ENCODE data around the gene ATP9A.
"Not testable (repeated sequence)": the region's sequence is repeated elsewhere in the genome, so short reads cannot be mapped to it uniquely, and the experiment has no call there.

Gene ATP9A

DNA sequence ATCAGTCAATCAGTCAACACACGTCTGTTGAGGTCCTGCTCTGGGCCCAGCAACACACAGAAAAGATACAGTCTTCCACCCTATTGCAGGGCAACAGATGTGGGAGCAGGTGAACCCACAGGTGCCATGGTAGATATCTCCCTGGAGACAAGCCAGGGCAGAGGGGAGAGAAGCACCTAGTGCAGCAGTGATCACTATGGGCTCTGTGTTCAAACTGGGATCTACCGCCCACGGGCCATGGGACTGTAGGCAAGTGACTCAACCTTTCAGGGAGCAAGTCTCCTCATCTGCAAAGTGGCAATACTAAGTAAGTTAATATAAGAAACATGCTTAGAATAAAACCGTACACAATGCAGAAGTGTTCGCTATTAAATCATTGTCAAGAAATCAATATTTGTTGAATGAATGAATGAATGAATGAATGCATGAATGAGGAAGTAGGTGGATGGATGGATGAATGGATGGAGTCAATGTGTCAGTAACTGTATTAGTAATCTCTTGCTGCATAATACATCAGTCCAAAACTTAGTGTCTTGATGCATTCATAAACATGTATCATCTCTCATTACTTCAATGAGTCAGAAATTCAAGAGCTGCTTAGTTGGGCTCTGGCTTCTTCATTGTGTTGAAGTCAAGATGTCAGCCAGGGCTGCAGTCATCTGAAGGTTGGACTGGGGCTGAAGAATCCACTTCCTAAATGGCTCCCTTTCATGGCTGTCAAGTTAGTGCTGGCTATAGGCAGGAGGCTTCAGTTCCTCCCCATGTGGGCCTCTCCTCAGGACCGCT lies 193.7 kb downstream of the ATP9A start:
- no peak for DNase-seq (ENCODE audit: low read depth)

DNA sequence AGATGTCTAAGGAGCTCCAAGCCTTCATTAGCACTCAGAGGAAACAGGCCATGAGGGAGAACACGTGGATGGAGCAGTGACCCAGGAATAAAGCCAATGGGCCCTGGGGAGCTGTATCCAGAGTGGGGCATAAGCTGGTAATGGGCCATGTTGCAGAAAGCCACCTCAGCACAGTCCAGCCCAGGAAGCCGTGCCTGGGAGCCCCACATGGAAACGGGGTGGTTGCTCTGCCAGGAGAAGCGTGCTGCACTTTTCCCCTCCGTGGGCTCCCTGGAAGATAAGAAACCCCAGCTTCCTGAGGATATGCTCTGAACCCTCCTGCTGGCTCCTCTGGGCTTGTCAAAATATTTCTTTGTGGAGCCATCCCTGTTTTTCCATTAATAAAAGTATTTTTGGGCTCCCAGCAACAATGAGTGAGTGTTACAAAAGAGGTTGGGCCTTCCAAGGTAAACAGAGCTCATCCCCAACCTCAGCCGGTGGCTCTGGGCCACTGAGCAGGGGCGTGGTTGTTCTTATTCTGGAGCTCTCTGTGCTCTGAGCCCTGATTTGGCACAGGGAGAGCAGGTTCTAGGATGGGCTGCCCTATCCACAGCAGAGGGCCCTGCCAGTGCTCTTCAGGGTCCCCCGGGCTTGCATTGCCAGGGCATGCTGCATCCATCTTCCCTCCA lies 194.5 kb downstream of the ATP9A start:
- no peak for DNase-seq (ENCODE audit: low read depth)

DNA sequence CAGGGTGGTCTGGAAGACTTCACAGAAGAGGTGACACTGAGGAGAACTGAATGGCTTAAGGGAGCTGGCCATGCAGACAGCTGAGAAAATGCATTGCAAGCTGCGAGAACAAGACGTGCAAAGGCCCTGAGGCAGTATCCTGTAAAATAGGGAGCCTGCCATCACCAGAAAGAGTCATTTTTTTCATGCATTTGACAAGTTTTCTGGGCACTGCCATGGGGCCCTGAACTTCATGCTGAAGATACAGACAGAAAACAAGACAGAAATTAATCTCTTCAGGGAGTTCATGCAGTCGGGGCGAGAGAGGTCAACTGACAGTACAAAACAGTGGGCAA lies 196.8 kb downstream of the ATP9A start:
- no peak for DNase-seq (ENCODE audit: low read depth)

DNA sequence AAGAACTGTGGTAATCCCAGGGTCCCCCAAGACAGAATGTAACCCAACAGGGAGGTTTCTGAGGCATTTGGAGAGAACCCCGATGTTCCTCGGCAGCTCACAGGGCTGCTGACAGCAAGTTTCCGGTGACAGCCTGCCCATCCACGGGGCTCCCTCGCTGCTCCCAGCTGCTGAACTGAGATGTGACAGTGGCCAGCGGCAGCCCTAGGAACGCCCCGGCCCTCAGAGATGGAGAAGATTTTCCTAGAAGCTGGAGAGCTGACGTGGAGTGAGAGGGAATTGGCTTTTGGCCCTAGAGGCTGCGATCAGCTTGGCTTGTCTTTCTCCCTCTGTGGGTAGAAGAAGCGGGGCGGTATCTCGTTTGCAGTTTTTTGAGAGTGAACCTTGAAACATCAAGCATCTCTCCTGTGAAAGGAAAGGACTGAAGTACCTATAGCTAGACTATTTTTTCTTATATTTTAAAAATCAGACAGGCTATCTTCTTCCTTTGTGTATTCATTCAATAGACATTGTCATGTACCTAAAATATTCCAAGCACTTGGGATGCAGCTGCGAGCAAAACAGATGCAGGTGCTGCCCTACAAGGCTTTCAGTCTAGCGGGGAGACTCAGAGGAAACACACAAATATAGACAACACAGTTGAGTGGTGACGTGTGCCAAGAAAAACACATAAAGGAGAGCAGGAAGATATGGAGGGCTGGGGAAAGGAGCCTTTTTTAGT lies 197.3 kb downstream of the ATP9A start:
- no peak for DNase-seq (ENCODE audit: low read depth)

DNA sequence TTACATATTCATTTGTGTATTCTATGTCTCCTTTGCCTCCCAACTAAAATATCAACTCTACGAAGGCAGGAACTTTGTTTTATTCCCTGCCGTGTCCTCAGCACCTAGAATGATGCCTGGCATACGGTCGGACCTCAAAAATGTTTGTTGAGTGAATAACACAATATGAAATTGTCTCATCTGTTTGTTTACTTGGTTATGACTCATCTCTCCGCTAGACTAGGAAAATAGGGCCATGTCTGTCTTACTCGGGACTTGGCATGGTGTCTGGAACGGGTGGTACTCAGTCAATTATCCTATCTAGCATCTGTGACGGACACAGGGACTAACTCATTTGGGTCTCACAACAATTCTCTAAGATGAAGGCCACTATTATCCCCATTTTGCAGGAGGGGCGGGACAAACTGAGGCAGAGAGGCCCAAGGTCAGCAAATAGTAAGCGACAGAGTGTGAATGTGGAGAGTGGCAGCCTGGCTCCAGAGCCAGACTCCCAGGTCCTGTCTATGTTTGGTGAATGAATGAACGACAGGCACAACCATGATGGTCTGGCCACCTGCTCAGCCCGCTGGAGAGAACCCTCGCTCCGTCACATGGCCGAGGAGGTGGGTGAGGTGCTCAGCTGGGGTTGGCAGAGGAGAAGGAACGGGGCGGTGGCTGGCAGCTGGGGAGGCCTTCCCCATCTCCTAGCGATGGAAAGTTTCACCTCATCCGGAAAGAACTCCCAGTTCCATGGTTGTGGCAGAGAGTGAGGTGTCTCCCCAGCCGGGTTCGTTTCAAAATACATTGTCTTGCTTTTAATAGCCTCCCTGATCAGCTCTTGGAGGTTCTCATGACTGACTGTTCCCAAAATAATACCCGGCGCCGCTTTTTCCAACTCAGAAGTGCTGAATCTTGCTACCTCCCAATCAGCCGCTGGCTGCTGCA lies 198.1 kb downstream of the ATP9A start:
- no peak for DNase-seq (ENCODE audit: low read depth)

DNA sequence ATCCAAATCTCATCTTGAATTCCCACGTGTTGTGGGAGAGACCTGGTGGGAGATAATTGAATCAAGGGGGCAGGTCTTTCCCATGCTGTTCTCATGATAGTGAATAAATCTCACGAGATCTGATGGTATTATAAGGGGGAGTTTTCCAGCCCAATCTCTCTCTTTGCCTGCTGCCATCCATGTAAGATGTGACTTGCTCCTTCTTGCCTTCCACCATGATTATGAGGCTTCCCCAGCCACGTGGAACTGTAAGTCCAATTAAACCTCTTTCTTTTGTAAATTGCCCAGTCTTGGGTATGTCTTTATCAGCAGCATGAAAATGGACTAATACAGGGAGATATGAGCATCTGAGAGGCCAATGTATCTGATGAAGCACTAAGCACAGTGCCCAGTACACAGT lies 199.7 kb downstream of the ATP9A start:
- DNase-seq (ENCODE audit: low read depth), result not testable (repeated sequence)

DNA sequence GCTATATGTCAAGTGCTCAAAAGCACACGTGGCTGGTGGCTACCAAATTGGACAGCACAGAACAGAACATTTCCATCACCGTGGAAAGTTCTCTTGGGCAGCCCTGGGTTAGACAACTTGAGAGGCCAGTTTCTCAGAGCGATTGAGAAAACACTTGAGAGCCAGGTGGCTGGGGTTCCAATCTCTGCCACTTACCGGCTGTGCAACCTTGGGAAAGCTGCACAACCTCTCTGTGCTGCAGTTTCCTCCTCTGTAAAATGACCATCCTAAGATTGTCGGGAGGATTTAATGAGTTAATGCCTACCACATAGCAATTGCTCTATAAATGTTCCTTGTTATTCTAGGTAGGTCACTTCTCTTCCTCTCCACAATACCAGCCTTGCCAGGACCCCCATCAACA lies 200.6 kb downstream of the ATP9A start:
- no peak for DNase-seq (ENCODE audit: low read depth)

DNA sequence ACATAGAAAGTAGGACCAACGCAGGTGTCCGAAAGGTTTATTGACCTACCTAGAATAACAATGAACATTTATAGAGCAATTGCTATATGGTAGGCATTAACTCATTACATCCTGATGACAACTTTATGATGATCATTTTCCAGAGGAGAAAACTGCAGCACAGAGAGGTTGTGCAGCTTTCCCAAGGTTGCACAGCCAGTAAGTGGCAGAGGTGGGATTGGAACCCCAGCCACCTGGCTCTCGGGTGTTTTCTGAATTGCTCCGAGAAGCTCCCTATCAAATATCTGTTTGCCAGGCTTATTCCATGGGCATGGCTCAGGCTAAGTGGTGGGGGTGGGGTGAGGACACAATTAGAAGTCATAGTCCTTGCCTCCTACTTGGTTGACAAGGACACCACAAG lies 201.6 kb downstream of the ATP9A start:
- no peak for DNase-seq (ENCODE audit: low read depth)

DNA sequence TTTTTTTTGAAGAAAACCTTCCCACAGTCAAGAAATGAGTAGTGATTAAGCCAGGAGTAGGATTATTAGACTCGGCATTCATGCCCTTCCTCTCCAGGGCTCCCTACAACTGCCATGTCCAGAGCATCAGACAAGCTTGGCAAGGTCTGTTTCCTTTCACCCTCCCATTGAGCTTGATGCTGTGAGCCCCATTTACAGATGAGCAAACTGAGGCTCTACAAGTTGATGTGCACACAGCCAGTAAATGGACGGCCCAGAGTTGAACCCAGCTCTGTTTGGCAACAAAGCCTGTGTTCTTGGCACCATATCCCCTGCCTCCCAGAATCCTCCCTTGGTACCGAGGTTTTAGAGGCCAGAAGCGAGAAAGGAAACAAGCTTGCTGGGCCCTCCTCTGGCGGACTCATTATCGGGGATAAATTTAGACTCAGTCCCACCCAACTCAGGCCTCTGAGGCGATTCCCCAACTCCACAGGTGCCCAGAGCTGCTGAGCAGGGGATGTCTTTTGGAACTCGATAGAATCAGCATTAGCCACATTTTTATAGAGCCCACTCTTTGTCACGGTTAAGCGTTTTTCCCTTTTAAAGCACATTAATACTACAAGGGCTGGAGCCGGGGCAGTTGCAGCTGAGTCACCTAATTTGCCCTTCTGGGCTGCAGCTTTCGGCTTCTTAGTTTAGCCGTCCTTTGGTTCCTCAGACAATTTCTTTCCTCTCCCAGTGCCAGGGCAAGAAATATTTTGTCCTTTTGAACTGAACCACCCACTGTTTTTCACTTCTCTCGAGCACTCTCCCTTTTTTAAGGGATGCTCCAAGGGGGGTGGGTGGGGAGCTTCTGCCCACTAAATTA lies 202.7 kb downstream of the ATP9A start:
- DNase-seq (ENCODE audit: low read depth), result no peak

DNA sequence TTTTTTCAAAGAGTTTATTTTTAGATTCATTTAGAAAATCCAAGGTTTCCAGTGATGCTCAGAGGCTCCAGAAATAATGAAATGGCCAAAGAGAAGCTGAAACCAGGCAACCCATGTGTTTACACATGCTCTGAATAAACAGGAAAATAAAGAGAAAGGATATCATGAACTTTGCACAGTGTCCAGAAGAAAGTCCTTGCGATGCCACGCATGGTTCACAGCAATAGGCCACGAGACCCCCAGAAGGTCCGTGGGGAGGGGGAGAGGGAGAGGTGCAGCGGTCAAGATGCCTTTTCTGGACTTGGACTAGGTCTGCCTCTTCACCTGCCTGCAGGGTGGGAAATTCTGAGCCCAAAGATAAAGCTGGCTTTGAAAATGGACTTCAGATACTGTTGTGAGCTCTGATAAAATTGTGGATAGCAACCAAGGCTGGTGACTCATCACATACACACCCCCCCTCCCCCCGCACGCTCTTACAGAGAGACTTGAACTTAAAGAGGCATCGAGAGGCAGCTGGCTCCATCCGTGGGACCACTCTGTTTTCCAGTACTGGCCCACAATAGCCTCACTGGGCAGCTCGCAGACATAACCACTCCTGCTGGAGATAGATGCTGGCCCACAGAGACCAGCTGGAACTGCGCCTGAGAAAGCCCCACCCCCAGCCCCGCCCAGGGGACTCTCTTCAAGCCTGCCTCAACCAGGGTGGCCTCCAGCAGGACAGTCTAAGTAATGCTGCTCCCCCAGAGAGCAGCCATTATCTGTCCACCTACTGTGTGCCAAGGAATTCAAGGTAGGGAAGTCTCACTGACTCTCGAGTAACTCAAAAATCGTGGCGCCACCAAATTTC lies 204.5 kb downstream of the ATP9A start:
- no peak for DNase-seq (ENCODE audit: low read depth)

DNA sequence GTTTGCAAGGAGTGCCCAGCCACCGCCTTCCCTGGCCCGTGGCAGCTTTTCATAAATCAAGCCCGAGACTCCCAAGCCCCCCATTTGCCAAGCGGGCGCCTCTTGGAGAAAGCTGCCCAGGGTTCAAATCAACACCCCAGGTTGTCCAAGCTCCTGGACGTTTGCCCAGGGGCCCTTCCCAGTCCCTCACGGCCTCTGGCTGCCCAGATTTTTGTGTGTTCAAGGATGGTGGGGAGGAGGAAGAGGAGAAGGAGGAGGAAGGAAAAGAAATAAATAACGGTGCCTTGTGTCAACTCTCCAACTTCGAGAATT lies 205.1 kb downstream of the ATP9A start:
- DNase-seq (ENCODE audit: low read depth), result no peak

DNA sequence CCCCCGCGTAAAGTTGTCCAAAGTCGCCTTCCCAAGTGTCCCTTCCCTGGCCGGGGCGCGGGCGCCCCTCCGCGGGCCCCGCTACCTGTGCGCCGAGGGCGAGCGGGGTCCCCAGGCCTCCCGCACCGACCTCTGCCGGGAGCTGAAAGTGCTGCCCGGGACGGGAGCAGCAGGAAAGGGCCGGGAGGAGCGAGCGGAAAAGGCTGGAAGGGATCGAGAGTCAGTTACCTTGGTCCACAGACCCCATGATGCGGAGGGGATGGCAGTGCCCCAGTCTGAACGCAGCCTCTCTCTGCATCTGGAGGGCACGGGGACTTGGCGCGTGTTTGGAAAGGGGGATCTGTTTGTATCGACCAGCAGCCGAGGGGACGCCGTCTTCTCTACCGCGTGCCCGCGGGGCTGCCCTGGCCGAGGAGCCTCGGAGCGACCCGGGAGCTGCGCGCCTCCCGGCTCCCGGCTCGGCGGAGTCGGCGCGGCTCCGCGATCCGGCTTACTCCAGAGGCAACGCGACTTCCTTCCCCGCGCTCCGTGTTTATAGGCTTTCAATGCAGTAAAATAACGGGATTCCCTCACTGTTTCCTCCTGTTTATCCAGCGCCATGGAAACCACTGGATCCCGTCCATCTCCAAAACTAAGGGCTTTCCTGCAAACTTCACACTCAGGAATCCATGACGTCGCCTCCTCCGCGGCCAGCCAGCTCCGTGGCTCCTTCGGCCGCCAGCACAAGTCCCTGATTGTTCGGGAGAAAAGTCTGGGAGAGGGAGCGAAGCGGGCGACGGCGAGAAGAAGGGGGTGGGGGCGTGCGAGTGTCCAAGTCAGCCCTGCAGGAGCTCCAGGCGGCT lies 205.6 kb downstream of the ATP9A start:
- no peak for DNase-seq (ENCODE audit: low read depth)

DNA sequence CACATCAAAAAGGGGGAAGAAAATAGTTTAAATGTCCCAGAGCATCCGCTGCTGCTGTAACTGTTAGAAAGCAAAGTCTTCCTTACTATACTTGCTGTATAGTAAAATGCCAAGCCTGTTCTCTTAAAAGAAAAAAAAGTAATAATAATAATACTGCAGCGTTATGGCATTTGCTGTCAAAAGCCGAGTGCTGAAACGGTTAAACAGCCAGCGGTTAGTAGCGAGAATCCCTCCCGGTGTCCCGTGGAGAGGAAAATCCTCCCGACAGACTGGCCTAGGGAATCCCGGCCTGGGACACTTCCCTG lies 206.2 kb downstream of the ATP9A start:
- DNase-seq (ENCODE audit: low read depth), result no peak

DNA sequence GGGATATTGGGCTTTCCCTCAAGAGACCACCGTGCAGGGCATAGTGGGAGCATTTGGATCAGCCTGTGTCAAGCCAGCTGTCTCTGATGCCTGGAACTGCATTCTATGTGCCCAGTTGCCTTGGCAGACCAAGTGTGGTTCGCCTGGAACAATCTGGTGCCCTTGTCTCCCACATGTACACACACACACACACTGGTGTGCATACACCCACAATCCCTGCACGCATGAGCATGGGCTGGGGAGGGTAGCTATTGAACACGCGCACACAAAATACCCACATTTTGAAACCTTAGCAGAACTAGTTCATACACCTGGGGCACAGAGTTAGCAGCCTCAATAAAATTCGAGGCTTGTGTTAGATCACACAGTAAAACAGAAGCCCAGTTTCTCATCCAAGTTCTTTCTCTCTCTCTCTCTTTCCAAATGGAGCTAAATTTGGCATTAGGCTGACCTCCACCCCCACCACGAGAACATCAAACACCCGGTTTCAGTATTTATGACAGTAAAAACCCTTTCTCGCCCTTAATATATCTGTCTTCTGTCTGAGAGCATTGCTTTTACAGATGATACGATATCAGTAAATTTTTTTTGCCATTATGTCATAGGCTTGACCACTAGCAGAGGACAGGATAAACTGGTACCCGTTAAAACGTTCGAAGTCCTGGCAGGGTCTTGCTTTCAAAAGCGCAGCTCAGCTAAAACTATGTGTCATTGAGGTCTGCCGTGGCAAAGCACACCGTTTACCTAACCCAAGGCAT lies 207.5 kb downstream of the ATP9A start:
- no peak for DNase-seq (ENCODE audit: low read depth)

DNA sequence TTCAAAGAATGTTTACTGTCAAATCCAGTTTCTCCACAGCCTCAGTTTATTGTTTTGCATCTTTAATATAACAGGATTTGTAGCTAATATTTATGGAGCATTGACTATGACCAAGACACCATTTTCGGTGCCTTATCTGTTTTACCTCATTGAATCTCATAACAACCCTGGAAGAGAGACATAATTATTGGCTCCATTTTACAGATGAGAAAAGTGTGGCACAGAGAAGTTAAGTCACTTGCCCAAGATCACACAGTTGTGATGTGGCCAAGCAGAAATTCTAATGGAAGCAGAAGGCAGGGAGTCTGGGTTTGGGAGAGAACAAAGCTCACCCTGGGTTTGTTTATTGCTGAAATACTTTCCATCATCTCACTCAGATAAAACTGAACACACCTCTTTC lies 208.1 kb downstream of the ATP9A start:
- no peak for DNase-seq (ENCODE audit: low read depth)

DNA sequence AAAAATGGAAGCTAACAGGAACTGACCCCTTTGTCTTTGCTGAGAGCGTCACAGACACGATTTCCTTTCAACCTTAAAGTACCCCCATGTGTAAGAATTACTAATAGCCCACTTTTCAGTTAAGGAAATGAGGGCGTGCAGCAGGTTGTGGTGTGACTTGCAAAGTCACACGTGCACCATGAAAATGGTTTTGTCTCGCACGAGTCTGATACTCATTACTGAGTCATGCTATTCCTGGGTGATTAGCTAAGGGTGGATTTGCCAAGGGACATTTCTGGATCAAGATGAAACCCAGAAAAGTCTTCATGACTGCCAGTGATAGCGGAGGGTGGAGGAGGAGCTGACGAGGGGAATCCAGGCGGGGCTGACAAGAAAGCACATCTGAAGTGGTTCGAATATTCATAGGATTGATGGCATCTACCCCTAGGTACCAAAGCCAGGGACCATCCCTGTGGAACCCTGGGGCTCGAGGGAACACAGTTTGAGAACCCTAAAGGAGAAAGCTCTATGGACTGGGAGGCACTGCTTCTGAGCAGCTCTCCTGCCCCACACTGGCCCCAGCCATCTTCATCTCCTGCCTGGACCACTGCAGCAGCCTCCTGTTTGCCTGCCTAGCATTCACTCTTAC lies 213.5 kb downstream of the ATP9A start:
- no peak for DNase-seq (ENCODE audit: low read depth)

DNA sequence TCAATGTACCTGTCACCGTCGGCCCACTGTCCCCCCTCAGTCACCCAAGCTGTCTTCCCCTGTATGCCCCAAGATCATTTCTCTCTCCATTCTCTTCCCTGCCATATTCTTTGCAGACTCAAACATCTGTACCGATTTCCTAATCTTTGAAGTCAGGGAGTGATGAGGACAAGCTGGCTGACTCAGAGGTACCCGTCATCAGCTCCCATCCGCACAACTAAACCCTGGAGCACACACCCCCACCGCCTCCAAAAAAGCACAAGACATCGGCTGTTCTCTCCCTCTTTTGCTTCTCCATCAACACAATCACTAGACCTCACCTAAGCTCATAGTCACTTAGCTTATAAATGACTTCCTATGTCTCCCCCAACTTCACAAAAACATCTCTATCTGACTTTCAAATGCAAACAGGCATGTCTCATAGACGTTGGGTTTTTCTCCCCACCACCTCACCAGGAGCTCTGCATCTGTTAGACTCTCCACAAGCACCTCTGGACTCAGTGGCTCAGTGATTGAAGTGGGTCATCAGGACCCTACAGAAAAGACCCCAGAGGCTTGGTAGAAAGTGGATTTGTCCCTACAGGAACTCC lies 214.2 kb downstream of the ATP9A start:
- DNase-seq (ENCODE audit: low read depth), result no peak

DNA sequence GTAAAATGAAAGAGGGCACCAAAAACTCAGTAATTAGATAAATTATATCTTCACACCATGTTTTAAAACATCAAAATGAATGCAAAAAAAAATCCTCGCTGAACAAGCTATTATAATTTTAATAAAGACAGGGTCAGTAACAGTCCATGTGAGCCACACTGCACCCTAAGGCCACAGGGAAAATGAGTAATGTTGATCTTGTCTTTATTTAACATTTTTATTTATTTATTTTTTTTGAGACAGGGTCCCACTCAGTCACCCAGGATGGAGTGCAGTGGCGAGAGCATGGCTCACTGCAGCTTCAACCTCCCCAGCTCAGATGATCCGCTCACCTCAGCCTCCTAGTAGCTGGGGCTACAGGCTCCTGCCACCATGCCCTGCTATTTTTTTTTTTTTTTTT lies 217.0 kb downstream of the ATP9A start:
- no peak for DNase-seq (ENCODE audit: low read depth)

All from CMK (cell line).